Hepatic stellate cell (primary cell): ENCODE measurements around the gene MPP1.

ENCODE experiments used
- DNase-seq: peaks from one replicate; pipeline ENCODE4 v3.0.0; 2011; ENCODE audit warnings: low spot score

Gene MPP1

GRCh38 chrX:154775419-154776349 lies 29.6 kb downstream of the MPP1 start:
- peak; percentile 24 for DNase-seq

- DNase-seq, result no peak
Observed at GRCh38 chrX:154774622-154775021, 30.7 kb downstream of the MPP1 start.

- peak; percentile 89 for DNase-seq
Observed at GRCh38 chrX:154762537-154763296, 42.6 kb downstream of the MPP1 start, which contains the start of gene DKC1. DKC1 (plus strand) TSS chrX:154762864; CDS start chrX:154762966, 102 bp downstream.

GRCh38 chrX:154761977-154762536 lies 43.2 kb downstream of the MPP1 start:
- no peak for DNase-seq

GRCh38 chrX:154758696-154759095 lies 46.6 kb downstream of the MPP1 start:
- no peak for DNase-seq

- no peak for DNase-seq
Observed at GRCh38 chrX:154751669-154752271, 53.5 kb downstream of the MPP1 start.

GRCh38 chrX:154751203-154751668 lies 54.0 kb downstream of the MPP1 start:
- no peak for DNase-seq

GRCh38 chrX:154750301-154751202 lies 54.7 kb downstream of the MPP1 start, which contains the start of gene GAB3:
GAB3 (minus strand) TSS chrX:154751077; CDS start chrX:154751025, 52 bp downstream.
- DNase-seq, result no peak

GRCh38 chrX:154749856-154750255 lies 55.4 kb downstream of the MPP1 start:
- DNase-seq, result no peak

GRCh38 chrX:154748712-154749339 lies 56.5 kb downstream of the MPP1 start:
- DNase-seq, result peak; percentile 44

GRCh38 chrX:154742613-154743012 lies 62.7 kb downstream of the MPP1 start:
- DNase-seq, result no peak

GRCh38 chrX:154739952-154740465 lies 65.3 kb downstream of the MPP1 start:
- DNase-seq, result no peak

- DNase-seq, result peak; percentile 29
Observed at GRCh38 chrX:154738011-154738738, 67.1 kb downstream of the MPP1 start.

- no peak for DNase-seq
Observed at GRCh38 chrX:154737136-154737535, 68.1 kb downstream of the MPP1 start.

- DNase-seq, result peak; percentile 42
Observed at GRCh38 chrX:154735695-154736393, 69.4 kb downstream of the MPP1 start.

- no peak for DNase-seq
Observed at GRCh38 chrX:154734061-154734781, 71.1 kb downstream of the MPP1 start.

- DNase-seq, result no peak
Observed at GRCh38 chrX:154733066-154733425, 72.2 kb downstream of the MPP1 start.

- no peak for DNase-seq
Observed at GRCh38 chrX:154732421-154733065, 72.7 kb downstream of the MPP1 start.
